B cell (primary cell): ENCODE results near the gene RAB39A. TPM values are rescaled to one million over a fixed set of nuclear protein-coding genes. Genes with fewer than 3 reads are reported as not detected.

Experiments
- ATAC-seq: fragments of 200-7000 bp; cut with Tn5 transposase; one replicate; pipeline ENCODE4 v1.10.0; 2021; ENCODE audit warnings: low read depth, mild to moderate bottlenecking, moderate number of reproducible peaks, moderate library complexity
- CTCF ChIA-PET: fragments of 350-600 bp; sonication (Branson Sonifier 250); formaldehyde crosslinking; loops from one replicate; lab custom pipeline; 2021; ENCODE audit warnings: antibody characterized with exemption, inconsistent platforms; lab: Charles Lee
- POLR2A ChIA-PET: fragments of 350-600 bp; sonication (Branson Sonifier 250); formaldehyde crosslinking; loops from one replicate; lab custom pipeline; 2021; ENCODE audit warnings: antibody characterized with exemption; lab: Charles Lee
- DNase-seq: peaks from one replicate; pipeline ENCODE4 v3.0.0; 2013
- H2AFZ ChIP-seq: 2 replicates; pipeline ENCODE4 v1.6.1; 2012; ENCODE audit warnings: mild to moderate bottlenecking, low read depth, low read length; ENCODE audit not compliant: insufficient read depth, poor library complexity, severe bottlenecking
- H3K27ac ChIP-seq, 2 donors: 1 replicate in 1 of 2; 2 replicates in 1 of 2; pipeline ENCODE4 v1.5.1; 2012 to 2013; ENCODE audit warnings: low read length in 2 of 2, mild to moderate bottlenecking in 2 of 2, moderate library complexity in 1 of 2
- H3K27me3 ChIP-seq, 4 experiments: fragments of 200-600 bp in 1 of 4; sonication (generic) in 1 of 4; replicated peaks in 1 of 4; 1 replicate in 2 of 4; 2 replicates in 2 of 4; pipeline versions ENCODE4 v1.6.1 to v1.7.0; 2013 to 2016; ENCODE audit warnings: low read length in 3 of 4, mild to moderate bottlenecking in 2 of 4, mixed read lengths in 1 of 4, moderate library complexity in 1 of 4; ENCODE audit not compliant: insufficient read depth in 4 of 4, control insufficient read depth in 3 of 4; ENCODE audit errors: control extremely low read depth in 1 of 4
- H3K36me3 ChIP-seq, 2 experiments: replicated peaks in 1 of 2; 1 replicate in 1 of 2; 2 replicates in 1 of 2; pipeline versions ENCODE4 v1.6.1 to v1.7.1; 2013; ENCODE audit warnings: low read length in 1 of 2; ENCODE audit not compliant: insufficient read depth in 2 of 2, control insufficient read depth in 1 of 2; ENCODE audit errors: control extremely low read depth in 1 of 2, extremely low read depth in 1 of 2
- H3K4me1 ChIP-seq, 2 donors: fragments of 200-600 bp in 1 of 2; sonication (generic) in 1 of 2; 1 replicate in 1 of 2; 2 replicates in 1 of 2; pipeline versions ENCODE4 v1.5.1 to v1.6.1; 2013 to 2017; ENCODE audit warnings: low read length in 2 of 2; ENCODE audit not compliant: control insufficient read depth in 2 of 2, insufficient read depth in 2 of 2
- H3K4me2 ChIP-seq: replicated peaks from 2 replicates; pipeline ENCODE3; 2012; ENCODE audit warnings: mild to moderate bottlenecking, low read depth, low read length; ENCODE audit not compliant: poor library complexity, severe bottlenecking
- H3K4me3 ChIP-seq, 5 experiments: fragments of 200-600 bp in 1 of 5; sonication (generic) in 1 of 5; 1 replicate in 3 of 5; 2 replicates in 2 of 5; pipeline versions ENCODE4 v1.5.1 to v1.7.0; 2011 to 2016; ENCODE audit warnings: low read length in 4 of 5, mild to moderate bottlenecking in 4 of 5, low read depth in 2 of 5, control low read depth in 1 of 5, moderate library complexity in 1 of 5; ENCODE audit not compliant: insufficient read depth in 1 of 5; ENCODE audit errors: control extremely low read depth in 1 of 5, extremely low read depth in 1 of 5
- H3K79me2 ChIP-seq: fragments of 200-600 bp; sonication (generic); one replicate; pipeline ENCODE4 v1.6.0; 2016; ENCODE audit warnings: low read length; ENCODE audit not compliant: control insufficient read depth, insufficient read depth
- H3K9ac ChIP-seq: fragments of 200-600 bp; sonication (generic); 2 replicates; pipeline ENCODE4 v1.6.1; 2017; ENCODE audit warnings: mild to moderate bottlenecking, low read length, moderate library complexity
- H3K9me3 ChIP-seq, 3 donors: one replicate each; pipeline versions ENCODE4 v1.6.1 to v1.7.1; 2013; ENCODE audit warnings: low read length in 2 of 3; ENCODE audit not compliant: control insufficient read depth in 2 of 3, insufficient read depth in 1 of 3; ENCODE audit errors: control extremely low read depth in 1 of 3
- H4K20me1 ChIP-seq: 2 replicates; pipeline ENCODE4 v1.6.0; 2012; ENCODE audit warnings: mild to moderate bottlenecking, low read length; ENCODE audit not compliant: insufficient read depth, control insufficient read depth, poor library complexity, severe bottlenecking
- H3K27ac Mint-ChIP-seq: one replicate; pipeline ENCODE4 v1.8.0; 2021; ENCODE audit warnings: mixed read lengths
- H3K27me3 Mint-ChIP-seq: one replicate; pipeline ENCODE4 v1.8.0; 2021; ENCODE audit warnings: mixed read lengths
- H3K4me1 Mint-ChIP-seq: one replicate; pipeline ENCODE4 v1.8.0; 2021; ENCODE audit warnings: mixed read lengths
- H3K4me3 Mint-ChIP-seq: one replicate; pipeline ENCODE4 v1.8.0; 2021; ENCODE audit warnings: mixed read lengths
- H3K9me3 Mint-ChIP-seq: one replicate; pipeline ENCODE4 v1.8.0; 2022; ENCODE audit warnings: mixed read lengths; ENCODE audit not compliant: insufficient read depth
- EZH2 ChIP-seq: IDR thresholded peaks from 2 replicates; pipeline ENCODE4 v1.6.1; 2012; ENCODE audit warnings: borderline replicate concordance, low read depth, mild to moderate bottlenecking, moderate library complexity, low read length; ENCODE audit not compliant: insufficient read depth, poor library complexity, severe bottlenecking
- WGBS: methylation state at CpG from one replicate; pipeline ENCODE4 v1.1.5; 2013; ENCODE audit warnings: missing lambda C conversion rate; ENCODE audit not compliant: insufficient coverage; 5-methylcytosine and 5-hydroxymethylcytosine counted together
- intact Hi-C: fragments of 100-400 bp; cut with micrococcal nuclease; formaldehyde crosslinking; loops from one replicate; pipeline ENCODE4 v1.10.0; 2022
- polyA plus RNA-seq: library from polyadenylated mRNA; depleted of rRNA; stranded (reverse); fragments of >200 nt; gene quantifications from 2 replicates; pipeline ENCODE4 v1.2.3, GENCODE V29; 2012
- total RNA-seq, 2 donors: library from RNA; stranded (reverse); fragments of 120-200 nt in 1 of 2; gene quantifications; 1 replicate in 1 of 2; 2 replicates in 1 of 2; pipeline versions ENCODE4 v1.2.3 to v1.2.4, GENCODE V29; 2013 to 2022
- TF ChIP-seq, protein P1 (sequence below): fragments of 200-600 bp; IDR thresholded peaks from one replicate; pipeline ENCODE4 v1.8.0; 2022; ENCODE audit warnings: antibody characterized with exemption, mild to moderate bottlenecking

Gene RAB39A
- total and polyA plus RNA-seq, 2 donors (not counting 1 experiment from before 2014, with no cell fraction given), result 1.3 to 2.4 TPM

DNA sequence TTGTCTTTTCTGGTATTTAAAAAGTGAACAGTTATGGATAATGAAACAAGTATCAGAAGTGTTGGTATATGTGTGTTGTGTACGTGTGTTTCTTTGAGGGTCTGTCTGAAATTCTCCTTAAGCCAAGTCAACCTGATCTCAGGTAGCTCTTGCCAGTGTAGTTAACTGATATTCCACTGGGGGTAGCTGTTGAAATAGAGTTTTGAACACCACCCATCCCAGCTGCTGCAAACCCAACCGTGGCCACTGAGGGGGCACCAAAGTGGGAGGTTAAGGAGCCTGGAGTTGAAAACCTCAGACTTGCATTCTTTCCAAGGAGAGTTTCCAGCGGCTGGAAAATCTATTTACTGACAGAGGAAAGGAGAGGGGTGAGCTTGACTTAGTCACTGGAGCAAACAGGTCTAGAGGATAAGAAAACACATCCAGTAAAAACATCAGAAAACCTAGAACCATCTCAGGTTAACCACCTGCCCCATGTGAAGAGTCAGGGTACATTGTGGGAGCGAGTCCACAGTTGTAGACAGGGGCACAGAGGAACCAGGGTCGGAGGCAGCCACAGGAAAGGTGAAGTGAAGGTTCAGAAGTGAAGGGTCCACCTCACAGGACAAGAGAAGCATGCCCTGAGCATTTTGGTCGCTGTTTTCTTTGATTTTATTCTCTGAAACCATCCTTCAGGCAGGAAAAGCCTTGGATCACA, 71.7 kb downstream of the RAB39A start:
- WGBS, result 58% methylated on average over 2 of the region's 6 CpGs
- H3K4me1 Mint-ChIP-seq, result no peaks in the 10 kb centered on the region
- Histone ChIP-seq H3K27me3 (peaks cover 0 to 4% (median 0%) of the 10 kb centered on the region in 4 experiments), H3K9me3 (no peaks in the 10 kb centered on the region), H3K79me2 (no peaks in the 10 kb centered on the region), H3K9ac (no peak overlapping the region), H4K20me1 (no peaks in the 10 kb centered on the region), H3K4me3 (no peak overlapping the region), H3K4me2 (no peak overlapping the region), H2AFZ (no peak overlapping the region), H3K36me3 (no peaks in the 10 kb centered on the region), H3K27ac (no peak overlapping the region), H3K4me1 (no peaks in the 10 kb centered on the region)
- no peak for TF ChIP-seq EZH2
- TF ChIP-seq, protein P1, sequence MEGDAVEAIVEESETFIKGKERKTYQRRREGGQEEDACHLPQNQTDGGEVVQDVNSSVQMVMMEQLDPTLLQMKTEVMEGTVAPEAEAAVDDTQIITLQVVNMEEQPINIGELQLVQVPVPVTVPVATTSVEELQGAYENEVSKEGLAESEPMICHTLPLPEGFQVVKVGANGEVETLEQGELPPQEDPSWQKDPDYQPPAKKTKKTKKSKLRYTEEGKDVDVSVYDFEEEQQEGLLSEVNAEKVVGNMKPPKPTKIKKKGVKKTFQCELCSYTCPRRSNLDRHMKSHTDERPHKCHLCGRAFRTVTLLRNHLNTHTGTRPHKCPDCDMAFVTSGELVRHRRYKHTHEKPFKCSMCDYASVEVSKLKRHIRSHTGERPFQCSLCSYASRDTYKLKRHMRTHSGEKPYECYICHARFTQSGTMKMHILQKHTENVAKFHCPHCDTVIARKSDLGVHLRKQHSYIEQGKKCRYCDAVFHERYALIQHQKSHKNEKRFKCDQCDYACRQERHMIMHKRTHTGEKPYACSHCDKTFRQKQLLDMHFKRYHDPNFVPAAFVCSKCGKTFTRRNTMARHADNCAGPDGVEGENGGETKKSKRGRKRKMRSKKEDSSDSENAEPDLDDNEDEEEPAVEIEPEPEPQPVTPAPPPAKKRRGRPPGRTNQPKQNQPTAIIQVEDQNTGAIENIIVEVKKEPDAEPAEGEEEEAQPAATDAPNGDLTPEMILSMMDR, result peak; percentile 64
- ATAC-seq, result peak; percentile 58
- no peak overlapping the region for H3K27ac Mint-ChIP-seq
- ChIA-PET CTCF (interaction anchor here (0.9 to 1.8 kb wide), 5 partner anchors 9 to 648 kb away, joined by 3 to 9 read pairs (median 4); partner anchors contain the start of gene CUL5), POLR2A (no interaction called here)
- H3K27me3 Mint-ChIP-seq, result peaks cover 4% of the 10 kb centered on the region
- DNase-seq, result peak; percentile 46
- intact Hi-C loops, result no loop called here
- no peaks in the 10 kb centered on the region for H3K9me3 Mint-ChIP-seq
- no peak overlapping the region for H3K4me3 Mint-ChIP-seq

DNA sequence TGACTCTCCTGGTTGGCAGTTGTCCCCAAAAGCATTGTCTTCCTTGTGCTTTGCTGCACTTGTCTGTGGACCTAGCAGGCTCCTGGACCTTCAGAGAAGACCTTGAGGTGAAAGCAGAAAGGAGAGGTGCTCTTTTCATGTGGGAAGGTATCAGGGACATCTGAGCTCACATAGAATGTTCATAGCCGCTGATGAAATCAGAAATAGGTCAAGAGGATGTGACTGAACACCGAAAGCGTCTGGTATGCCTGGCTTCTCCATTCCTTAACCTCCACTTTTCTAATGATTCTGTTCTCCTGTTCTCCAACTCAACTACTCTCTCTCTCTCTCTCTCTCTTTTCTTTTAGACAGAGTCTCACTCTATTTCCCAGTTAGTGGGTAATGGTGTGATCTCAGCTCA, 74.2 kb downstream of the RAB39A start:
- H3K4me1 Mint-ChIP-seq, result no peaks in the 10 kb centered on the region
- intact Hi-C loops, result no loop called here
- DNase-seq, result no peak
- Histone ChIP-seq H3K9me3 (no peaks in the 10 kb centered on the region), H3K4me2 (no peak overlapping the region), H3K36me3 (no peaks in the 10 kb centered on the region), H3K4me1 (no peaks in the 10 kb centered on the region), H3K27ac (no peak overlapping the region), H3K27me3 (no peaks in the 10 kb centered on the region), H4K20me1 (no peaks in the 10 kb centered on the region), H3K79me2 (no peaks in the 10 kb centered on the region), H2AFZ (no peak overlapping the region), H3K9ac (no peak overlapping the region), H3K4me3 (no peak overlapping the region)
- no peaks in the 10 kb centered on the region for H3K9me3 Mint-ChIP-seq
- no peak overlapping the region for H3K4me3 Mint-ChIP-seq
- POLR2A ChIA-PET, result no interaction called here
- CTCF ChIA-PET, result no interaction called here
- TF ChIP-seq, protein P1, result no peak
- TF ChIP-seq EZH2, result no peak
- ATAC-seq, result no peak
- WGBS, result 77% methylated on average over 3 of the region's 3 CpGs
- no peaks in the 10 kb centered on the region for H3K27me3 Mint-ChIP-seq
- H3K27ac Mint-ChIP-seq, result no peak overlapping the region
